IPS DF 4.7 (cell line): ENCODE results near the gene RYR1.
"Not testable (repeated sequence)": the region's sequence is repeated elsewhere in the genome, so short reads cannot be mapped to it uniquely, and the experiment has no call there.

Experiments
- DNase-seq: peaks from one replicate; pipeline ENCODE4 v3.0.0-alpha.2; 2013; ENCODE audit warnings: low spot score; ENCODE audit errors: extremely low read depth

The RYR1 gene

GRCh38 chr19:38537071-38537936 lies 103.8 kb downstream of the RYR1 start:
- no peak for DNase-seq

GRCh38 chr19:38538386-38538785 lies 104.9 kb downstream of the RYR1 start:
- DNase-seq: no peak

- no peak for DNase-seq
These were observed 105.5 kb downstream of the RYR1 start for GRCh38 chr19:38538793-38539528.

- no peak for DNase-seq
These were observed 106.3 kb downstream of the RYR1 start for GRCh38 chr19:38539751-38540150.

GRCh38 chr19:38542040-38542439 lies 108.5 kb downstream of the RYR1 start:
- no peak for DNase-seq

- no peak for DNase-seq
These were observed 109.9 kb downstream of the RYR1 start for GRCh38 chr19:38543286-38543806.

- no peak for DNase-seq
These were observed 110.5 kb downstream of the RYR1 start for GRCh38 chr19:38543807-38544568.

GRCh38 chr19:38544569-38545315 lies 111.3 kb downstream of the RYR1 start:
- no peak for DNase-seq

- no peak for DNase-seq
These were observed 112.1 kb downstream of the RYR1 start for GRCh38 chr19:38545596-38545995.

- DNase-seq: no peak
These were observed 113.9 kb downstream of the RYR1 start for GRCh38 chr19:38547421-38547820.

- DNase-seq: no peak
These were observed 115.6 kb downstream of the RYR1 start for GRCh38 chr19:38549061-38549460.

- no peak for DNase-seq
These were observed 116.5 kb downstream of the RYR1 start for GRCh38 chr19:38549942-38550341.

GRCh38 chr19:38550376-38550775 lies 116.9 kb downstream of the RYR1 start:
- no peak for DNase-seq

- no peak for DNase-seq
These were observed 117.9 kb downstream of the RYR1 start for GRCh38 chr19:38551450-38551813.

GRCh38 chr19:38553239-38553638 lies 119.7 kb downstream of the RYR1 start:
- DNase-seq: not testable (repeated sequence)

GRCh38 chr19:38554676-38555141 lies 121.2 kb downstream of the RYR1 start:
- DNase-seq: no peak

- no peak for DNase-seq
These were observed 121.7 kb downstream of the RYR1 start for GRCh38 chr19:38555200-38555599.

- DNase-seq: no peak
These were observed 123.2 kb downstream of the RYR1 start for GRCh38 chr19:38556521-38557174.

- DNase-seq: no peak
These were observed 123.8 kb downstream of the RYR1 start for GRCh38 chr19:38557205-38557799.

- not testable (repeated sequence) for DNase-seq
These were observed 125.4 kb downstream of the RYR1 start for GRCh38 chr19:38558933-38559332.
